ENCODE results near the gene MICAL3. TPM values are rescaled to one million over a fixed set of nuclear protein-coding genes. Genes with fewer than 3 reads are reported as not detected.

The MICAL3 gene
- total and polyA plus RNA-seq, 2 of the 8 experiments (the other 6 are each of a cell fraction or from before 2014, with no cell fraction given): 8.3 to 41.8 TPM

DNA sequence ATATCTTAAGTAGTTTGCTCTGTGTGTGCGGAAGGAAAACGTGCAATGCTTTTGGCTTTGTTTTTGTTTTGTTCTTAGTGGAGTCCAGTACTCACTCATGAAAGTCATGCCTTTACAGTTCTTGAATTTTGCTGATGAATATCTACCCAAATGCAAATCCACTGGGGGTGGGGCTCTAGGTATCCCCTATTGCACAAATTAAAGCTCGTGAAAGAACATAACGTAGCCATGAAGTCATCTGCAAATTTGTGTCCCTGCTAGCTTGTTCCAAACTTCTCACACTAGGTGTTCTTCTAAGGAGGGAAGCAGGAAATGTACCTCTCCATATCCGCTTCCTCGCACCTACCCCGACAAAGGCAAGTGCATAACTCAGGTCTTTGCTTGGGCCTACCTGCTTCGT lies 118.9 kb downstream of the MICAL3 start:
- Histone ChIP-seq H3K4me3 (ENCODE audit: extremely low read depth in 1 of 4, insufficient read depth in 2 of 4, low read depth in 3 of 4, low read length in 4 of 4) (no peak overlapping the region), H3K9ac (replicated peaks in 1 of 4; ENCODE audit: extremely low read depth in 1 of 4, low read depth in 3 of 4, low read length in 3 of 4) (no peak overlapping the region), H3K18ac (ENCODE audit: extremely low read depth, low read length) (no peak overlapping the region), H3K36me3 (ENCODE audit: control insufficient read depth in 2 of 4, insufficient read depth in 4 of 4, low read length in 3 of 4) (peaks cover 0 to 13% (median 5%) of the 10 kb centered on the region in 4 experiments; a peak in 3 of 8 replicates), H4K5ac (ENCODE audit: insufficient read length, low read depth, low read length) (no peak overlapping the region), H4K91ac (replicated peaks; ENCODE audit: insufficient read length, low read length) (no peak overlapping the region), H2BK20ac (ENCODE audit: low read length) (no peak overlapping the region), H3K9me3 (ENCODE audit: insufficient read depth in 2 of 2, low read depth in 1 of 2, low read length in 1 of 2) (no peaks in the 10 kb centered on the region), H3K27ac (ENCODE audit: low read depth, low read length) (no peak overlapping the region), H3K79me1 (ENCODE audit: low read depth, low read length) (peaks cover 10% of the 10 kb centered on the region; the same call in 1 of the 2 replicates), H2AFZ (ENCODE audit: low read length) (no peak overlapping the region), H2BK120ac (replicated peaks; ENCODE audit: low read depth, low read length) (no peak overlapping the region), H3K56ac (replicated peaks; ENCODE audit: insufficient read length, low read depth, low read length) (no peak overlapping the region), H3K14ac (ENCODE audit: insufficient read length) (no peak overlapping the region), H4K20me1 (replicated peaks in 1 of 2; ENCODE audit: control insufficient read depth in 1 of 2, insufficient read depth in 2 of 2, low read length in 2 of 2) (peaks cover 2 to 5% of the 10 kb centered on the region in 2 experiments), H2AK5ac (ENCODE audit: low read depth, low read length) (no peak overlapping the region), H4K8ac (ENCODE audit: extremely low read depth, insufficient read depth, low read length) (no peak overlapping the region), H3K4me1 (replicated peaks in 1 of 4; ENCODE audit: control insufficient read depth in 3 of 4, insufficient read depth in 4 of 4, low read length in 3 of 4) (peaks cover 5 to 11% (median 7%) of the 10 kb centered on the region in 4 experiments; a peak in 6 of 7 replicates), H2BK15ac (ENCODE audit: low read length) (no peak overlapping the region), H3K23ac (ENCODE audit: insufficient read length) (no peak overlapping the region), H3K4ac (replicated peaks; ENCODE audit: insufficient read length, low read depth, low read length) (no peak overlapping the region), H2BK12ac (ENCODE audit: low read depth, low read length) (no peak overlapping the region), H3K27me3 (replicated peaks in 1 of 4; ENCODE audit: control insufficient read depth in 3 of 4, extremely low read depth in 1 of 4, insufficient read depth in 3 of 4, low read length in 3 of 4) (no peaks in the 10 kb centered on the region), H3K4me2 (ENCODE audit: insufficient read depth in 1 of 2, low read depth in 2 of 2, low read length in 2 of 2) (no peak overlapping the region), H2BK5ac (ENCODE audit: low read depth, low read length) (no peak overlapping the region), H3K79me2 (ENCODE audit: control insufficient read depth in 1 of 2, insufficient read depth in 2 of 2, low read length in 2 of 2) (0 out of 4 replicates have a peak, but pooled peaks cover 0 to 11% of the 10 kb centered on the region in 2 experiments), H3K23me2 (ENCODE audit: low read depth, low read length) (no peaks in the 10 kb centered on the region; the same call in 1 of the 2 replicates)
- POLR2A ChIA-PET (ENCODE audit: partially characterized antibody): no interaction called here
- 95% methylated on average over 8 of the region's 8 CpGs; no CpG with 5 or more reads in 1 of the 2 experiments for WGBS, 2 experiments (ENCODE audit: extremely low coverage in 1 of 2, insufficient coverage in 1 of 2, insufficient read length in 1 of 2, insufficient replicate concordance in 2 of 2, low coverage in 1 of 2, low lambda C conversion rate in 2 of 2, missing lambda C conversion rate in 1 of 2)
- FAIRE-seq (no peak), DNase-seq (ENCODE audit: low read depth in 1 of 2, low spot score in 2 of 2) (no peak)
- TF ChIP-seq SAP30 (IDR thresholded peaks at IDR 0.05; ENCODE audit: insufficient read depth, insufficient replicate concordance, low read length) (no peak), KDM4A (IDR thresholded peaks at IDR 0.05; ENCODE audit: low read depth, low read length, severe bottlenecking) (no peak), CHD2 (IDR thresholded peaks at IDR 0.05; ENCODE audit: low read length) (no peak), TAF1 (IDR thresholded peaks at IDR 0.05; ENCODE audit: low read depth, low read length) (no peak), ZNF274 (IDR thresholded peaks at IDR 0.05; ENCODE audit: borderline replicate concordance, extremely low read depth, low read length) (no peak), POLR2A (IDR thresholded peaks at IDR 0.05; ENCODE audit: control extremely low read depth in 1 of 2, low read depth in 2 of 2, low read length in 2 of 2) (no peak), HDAC6 (IDR thresholded peaks at IDR 0.05; ENCODE audit: low read depth, low read length) (no peak), RAD21 (IDR thresholded peaks at IDR 0.05 in 1 of 2, conservative IDR thresholded peaks at IDR 0.05 in 1 of 2; ENCODE audit: low read depth in 2 of 2, low read length in 2 of 2) (no peak), RBBP5 (IDR thresholded peaks at IDR 0.05; ENCODE audit: borderline replicate concordance, low read depth, low read length) (no peak), EP300 (IDR thresholded peaks at IDR 0.05; ENCODE audit: borderline replicate concordance in 1 of 2, low read depth in 2 of 2, low read length in 2 of 2) (no peak), PHF8 (conservative IDR thresholded peaks at IDR 0.05; ENCODE audit: low read depth, low read length) (no peak)
- CTCF ChIA-PET (ENCODE audit: partially characterized antibody): interaction anchor here (1.1 to 7.7 kb wide), 4 partner anchors 13 to 172 kb away, joined by 3 to 54 read pairs (median 12); partner anchors contain the start of gene PEX26
